OCI-LY7 (cell line): ENCODE data around the gene C20orf141. TPM values are rescaled to one million over a fixed set of nuclear protein-coding genes. Genes with fewer than 3 reads are reported as not detected.

Source experiments
- total RNA-seq, 2 experiments: library from RNA; depleted of rRNA in 1 of 2; stranded (reverse); fragments of >200 nt in 1 of 2; shearing (Covaris generic) in 1 of 2; gene quantifications; 2 replicates each; pipeline ENCODE4 v1.2.3, GENCODE V29; 2014 to 2022

The C20orf141 gene
- total RNA-seq, 2 experiments from 2014 or later, result not detected

Other genes with a start within 250 kb of the C20orf141 start
- 580 and 640 TPM in 2 replicates for gene NOP56, start 162.4 kb upstream of the C20orf141 start, total RNA-seq (2014; rRNA removed; shearing (Covaris generic))
- gene NOP56, start 162.4 kb upstream of the C20orf141 start, total RNA-seq (2022), result 464 and 544 TPM in 2 replicates
- gene IDH3B, start 150.8 kb upstream of the C20orf141 start, total RNA-seq (2014; rRNA removed; shearing (Covaris generic)), result 154 and 162 TPM in 2 replicates
- gene IDH3B, start 150.8 kb upstream of the C20orf141 start, total RNA-seq (2022), result 123 and 142 TPM in 2 replicates
- 0.41 and 1.5 TPM in 2 replicates for gene EBF4, start 122.2 kb upstream of the C20orf141 start, total RNA-seq (2014; rRNA removed; shearing (Covaris generic))
- 2.6 and 4.4 TPM in 2 replicates for gene EBF4, start 122.2 kb upstream of the C20orf141 start, total RNA-seq (2022)
- gene CPXM1, start 14.4 kb upstream of the C20orf141 start, total RNA-seq (2014; rRNA removed; shearing (Covaris generic)), result not detected in 2 replicates
- gene CPXM1, start 14.4 kb upstream of the C20orf141 start, total RNA-seq (2022), result 0.15 TPM in 1 of 2 replicates, not detected in the other
- not detected in 2 replicates for gene TMEM239, start 1.4 kb downstream of the C20orf141 start, total RNA-seq (2014; rRNA removed; shearing (Covaris generic))
- not detected in 2 replicates for gene TMEM239, start 1.4 kb downstream of the C20orf141 start, total RNA-seq (2022)
- 6.9 and 8.4 TPM in 2 replicates for gene PCED1A, start 25.7 kb downstream of the C20orf141 start, total RNA-seq (2014; rRNA removed; shearing (Covaris generic))
- gene PCED1A, start 25.7 kb downstream of the C20orf141 start, total RNA-seq (2022), result 9.8 and 10.3 TPM in 2 replicates
- gene VPS16, start 25.8 kb downstream of the C20orf141 start, total RNA-seq (2014; rRNA removed; shearing (Covaris generic)), result 27.0 and 32.6 TPM in 2 replicates
- gene VPS16, start 25.8 kb downstream of the C20orf141 start, total RNA-seq (2022), result 37.8 and 39.0 TPM in 2 replicates
- 28.1 and 33.3 TPM in 2 replicates for gene PTPRA, start 58.5 kb downstream of the C20orf141 start, total RNA-seq (2014; rRNA removed; shearing (Covaris generic))
- 47.2 and 54.9 TPM in 2 replicates for gene PTPRA, start 58.5 kb downstream of the C20orf141 start, total RNA-seq (2022)
- 0.44 and 0.98 TPM in 2 replicates for gene GNRH2, start 228.6 kb downstream of the C20orf141 start, total RNA-seq (2014; rRNA removed; shearing (Covaris generic))
- 0.61 and 1.1 TPM in 2 replicates for gene GNRH2, start 228.6 kb downstream of the C20orf141 start, total RNA-seq (2022)
- 78.1 and 85.8 TPM in 2 replicates for gene MRPS26, start 231.1 kb downstream of the C20orf141 start, total RNA-seq (2014; rRNA removed; shearing (Covaris generic))
- 73.2 and 73.3 TPM in 2 replicates for gene MRPS26, start 231.1 kb downstream of the C20orf141 start, total RNA-seq (2022)